Measurements from ENCODE around the gene CDK8.

GRCh38 chr13:26423629-26424028, 169.7 kb downstream of the CDK8 start:
- no peak for TF ChIP-seq CREB5 (CRISPR knock-in tag; IDR thresholded peaks at IDR 0.05; ENCODE audit: low read depth)
- no peak for TF ChIP-seq PPARA (CRISPR knock-in tag; IDR thresholded peaks at IDR 0.05; ENCODE audit: borderline replicate concordance)
- no peak for TF ChIP-seq CSRNP3 (CRISPR knock-in tag; IDR thresholded peaks at IDR 0.05)
- no peak for TF ChIP-seq ESRRG (CRISPR knock-in tag; IDR thresholded peaks at IDR 0.05)

Data from SK-N-SH treated with all-trans-retinoic acid at 6 μM for 48 hours (cell line).